Smooth muscle cell (in vitro differentiated cells): ENCODE data around the gene APMAP. TPM values are rescaled to one million over a fixed set of nuclear protein-coding genes. Genes with fewer than 3 reads are reported as not detected.

ENCODE experiments used
- DNase-seq: peaks from one replicate; lab custom pipeline; 2025; ENCODE audit not compliant: unreplicated experiment; lab: John Stamatoyannopoulos, UW
- H2AFZ ChIP-seq: fragments of 200-600 bp; sonication (generic); 2 replicates; pipeline ENCODE4 v1.6.0; 2016; ENCODE audit warnings: antibody characterized with exemption, low read depth, mild to moderate bottlenecking
- H3F3A ChIP-seq: fragments of 200-600 bp; sonication (generic); 2 replicates; pipeline ENCODE4 v1.6.0; 2017; ENCODE audit warnings: antibody characterized with exemption, low read depth
- H3K27ac ChIP-seq: fragments of 200-600 bp; sonication (generic); 2 replicates; pipeline ENCODE4 v1.5.1; 2016; ENCODE audit warnings: low read depth, mild to moderate bottlenecking
- H3K27me3 ChIP-seq: fragments of 200-600 bp; sonication (generic); 2 replicates; pipeline ENCODE4 v1.6.1; 2016; ENCODE audit warnings: low read depth, mild to moderate bottlenecking
- H3K36me3 ChIP-seq: fragments of 200-600 bp; sonication (generic); 2 replicates; pipeline ENCODE4 v1.5.1; 2016; ENCODE audit warnings: low read depth
- H3K4me1 ChIP-seq: fragments of 200-600 bp; sonication (generic); 2 replicates; pipeline ENCODE4 v1.5.1; 2016; ENCODE audit warnings: low read depth
- H3K4me2 ChIP-seq: fragments of 200-600 bp; sonication (generic); 2 replicates; pipeline ENCODE4 v1.6.0; 2016; ENCODE audit warnings: mild to moderate bottlenecking
- H3K4me3 ChIP-seq: fragments of 200-600 bp; sonication (generic); 2 replicates; pipeline ENCODE4 v1.5.1; 2016; ENCODE audit warnings: mild to moderate bottlenecking
- H3K79me2 ChIP-seq: fragments of 200-600 bp; sonication (generic); 2 replicates; pipeline ENCODE4 v1.6.0; 2016; ENCODE audit warnings: low read depth, mild to moderate bottlenecking
- H3K9ac ChIP-seq: fragments of 200-600 bp; sonication (generic); 2 replicates; pipeline ENCODE4 v1.6.0; 2016; ENCODE audit warnings: low read depth
- H3K9me3 ChIP-seq: fragments of 200-600 bp; sonication (generic); replicated peaks from 2 replicates; pipeline ENCODE4 v1.5.1; 2016; ENCODE audit warnings: low read depth
- H4K20me1 ChIP-seq: fragments of 200-600 bp; sonication (generic); 2 replicates; pipeline ENCODE4 v1.6.0; 2016; ENCODE audit warnings: low read depth
- CTCF ChIP-seq: fragments of 200-600 bp; sonication (generic); IDR thresholded peaks from 2 replicates; pipeline ENCODE4 v1.5.1; 2017; ENCODE audit warnings: borderline replicate concordance, mild to moderate bottlenecking, antibody characterized with exemption; ENCODE audit not compliant: insufficient read depth, poor library complexity, severe bottlenecking
- WGBS: methylation state at CpG from one replicate; pipeline ENCODE4 v1.1.7; 2016; ENCODE audit warnings: low lambda C conversion rate; 5-methylcytosine and 5-hydroxymethylcytosine counted together
- polyA plus RNA-seq: library from polyadenylated mRNA; unstranded; fragments of >200 nt; fragmentation: Nextera tagmentation; extraction: Ambion mirVana; gene quantifications from 2 replicates; pipeline ENCODE4 v1.2.1, GENCODE V29; 2016
- total RNA-seq: library from RNA; depleted of rRNA; stranded (reverse); fragments of >200 nt; gene quantifications from 2 replicates; pipeline ENCODE4 v1.2.3, GENCODE V29; 2014

Gene APMAP
- total and polyA plus RNA-seq, 2 experiments from 2014 or later, result 54.4 to 86.9 TPM

DNA sequence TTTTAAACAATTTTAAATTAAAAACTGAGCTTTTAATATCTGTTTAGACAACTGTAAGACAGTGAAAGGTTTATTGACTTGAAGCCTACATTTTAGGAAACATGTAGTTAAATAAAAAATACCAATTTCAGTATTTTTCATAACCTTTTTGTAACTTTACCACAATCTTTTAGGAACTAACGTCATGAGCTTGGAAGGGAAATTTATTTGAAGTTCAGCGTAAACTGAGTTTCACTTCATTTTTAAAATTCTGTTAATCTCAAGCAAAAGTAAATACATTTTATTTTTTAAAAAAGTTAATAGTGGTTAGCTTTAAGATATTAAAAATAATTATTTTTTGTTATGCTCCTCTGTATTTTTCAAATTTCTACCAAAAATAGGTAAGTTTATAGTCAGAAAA is 38.0 kb downstream of the APMAP start:
- H4K20me1 ChIP-seq, result no peaks in the 10 kb centered on the region
- H3K27ac ChIP-seq, result no peak overlapping the region
- no peaks in the 10 kb centered on the region for H3K79me2 ChIP-seq
- peaks cover 4% of the 10 kb centered on the region for H3K4me1 ChIP-seq
- no peak overlapping the region for H3K4me2 ChIP-seq
- no peaks in the 10 kb centered on the region for H3K27me3 ChIP-seq
- no peaks in the 10 kb centered on the region for H3F3A ChIP-seq
- no peaks in the 10 kb centered on the region for H3K9me3 ChIP-seq
- no peak overlapping the region for H2AFZ ChIP-seq
- no peak overlapping the region for H3K4me3 ChIP-seq
- no peak for DNase-seq
- no peak overlapping the region for H3K9ac ChIP-seq
- H3K36me3 ChIP-seq, result no peaks in the 10 kb centered on the region
- 99% methylated on average over 2 of the region's 2 CpGs for WGBS
- no peak for TF ChIP-seq CTCF

DNA sequence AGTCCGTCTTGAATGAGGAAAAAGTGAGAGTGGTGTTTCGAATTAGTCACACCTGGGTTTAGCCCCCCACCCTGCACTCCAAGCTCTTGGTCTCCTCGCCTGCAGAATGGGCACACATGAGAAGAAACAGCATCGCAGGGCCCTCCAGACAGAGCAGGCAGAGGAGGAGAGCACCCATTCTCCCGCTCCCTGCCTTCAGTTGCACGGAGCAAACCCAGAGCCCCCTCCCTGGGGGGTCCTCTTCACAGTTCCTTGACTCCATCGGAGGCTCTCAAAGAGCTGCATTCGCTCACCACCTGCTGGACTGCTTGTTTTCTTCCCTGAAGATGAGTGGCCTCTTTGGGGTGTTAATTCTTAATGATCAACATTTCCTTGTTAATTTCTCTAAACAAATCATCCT is 38.4 kb downstream of the APMAP start:
- no peaks in the 10 kb centered on the region for H3K79me2 ChIP-seq
- no peak overlapping the region for H3K4me2 ChIP-seq
- H2AFZ ChIP-seq, result no peak overlapping the region
- no peak overlapping the region for H3K9ac ChIP-seq
- no peaks in the 10 kb centered on the region for H3F3A ChIP-seq
- WGBS, result 93% methylated on average over 8 of the region's 8 CpGs
- no peaks in the 10 kb centered on the region for H3K27me3 ChIP-seq
- no peaks in the 10 kb centered on the region for H3K36me3 ChIP-seq
- TF ChIP-seq CTCF, result no peak
- H3K27ac ChIP-seq, result no peak overlapping the region
- no peaks in the 10 kb centered on the region for H3K9me3 ChIP-seq
- H3K4me3 ChIP-seq, result no peak overlapping the region
- DNase-seq, result no peak
- H4K20me1 ChIP-seq, result no peaks in the 10 kb centered on the region
- peaks cover 4% of the 10 kb centered on the region for H3K4me1 ChIP-seq

DNA sequence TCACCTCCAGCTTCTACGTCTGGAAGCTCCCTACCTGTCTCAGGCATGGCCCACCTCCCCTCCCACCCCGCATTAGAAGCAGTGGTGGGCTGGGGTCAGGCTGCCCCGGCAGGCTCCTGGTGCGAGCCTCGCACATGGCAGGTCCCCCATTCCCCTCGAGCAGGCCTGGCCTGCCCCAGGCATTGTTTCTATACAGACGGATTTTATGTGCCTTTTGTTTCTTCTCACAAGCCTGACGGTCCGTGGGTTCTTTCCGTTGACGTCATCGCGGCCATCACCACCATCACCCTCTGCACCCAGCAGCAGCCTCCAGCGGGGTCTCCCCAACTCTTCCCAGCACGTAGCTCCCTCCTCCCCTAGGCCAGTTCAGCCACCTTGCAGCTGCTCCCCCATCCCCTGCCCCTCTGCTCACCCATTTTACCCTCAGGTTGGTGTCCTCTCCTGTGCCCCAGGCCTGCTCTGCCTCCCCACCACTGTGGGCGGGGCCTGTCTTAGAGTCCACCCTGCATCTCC is 38.9 kb downstream of the APMAP start:
- no peak overlapping the region for H3K4me2 ChIP-seq
- H4K20me1 ChIP-seq, result no peaks in the 10 kb centered on the region
- WGBS, result 88% methylated on average over 16 of the region's 16 CpGs
- H3K9ac ChIP-seq, result no peak overlapping the region
- no peak overlapping the region for H3K4me3 ChIP-seq
- no peak overlapping the region for H2AFZ ChIP-seq
- H3K36me3 ChIP-seq, result no peaks in the 10 kb centered on the region
- DNase-seq, result no peak
- no peak overlapping the region for H3K27ac ChIP-seq
- no peaks in the 10 kb centered on the region for H3K27me3 ChIP-seq
- H3F3A ChIP-seq, result no peaks in the 10 kb centered on the region
- H3K4me1 ChIP-seq, result peaks cover 4% of the 10 kb centered on the region
- no peaks in the 10 kb centered on the region for H3K9me3 ChIP-seq
- no peak for TF ChIP-seq CTCF
- no peaks in the 10 kb centered on the region for H3K79me2 ChIP-seq

GRCh38 chr20:24953209-24953575 is 39.4 kb downstream of the APMAP start:
- Histone ChIP-seq H3K9me3 (no peaks in the 10 kb centered on the region), H3K4me3 (no peak overlapping the region), H3K27ac (no peak overlapping the region), H3F3A (no peaks in the 10 kb centered on the region), H4K20me1 (no peaks in the 10 kb centered on the region), H3K27me3 (no peaks in the 10 kb centered on the region), H3K9ac (no peak overlapping the region), H3K79me2 (no peaks in the 10 kb centered on the region), H2AFZ (no peak overlapping the region), H3K36me3 (no peaks in the 10 kb centered on the region), H3K4me2 (no peak overlapping the region), H3K4me1 (peaks cover 4% of the 10 kb centered on the region)
- no peak for DNase-seq
- 91% methylated on average over 8 of the region's 8 CpGs for WGBS
- TF ChIP-seq CTCF, result no peak
